ENCODE results near the gene GRIK3. TPM values are rescaled to one million over a fixed set of nuclear protein-coding genes. Genes with fewer than 3 reads are reported as not detected.

GRIK3 gene
- total and polyA plus RNA-seq, 4 donors, result 0.03 to 0.08 (median 0.05) TPM; not detected in 1

- no peak for DNase-seq (ENCODE audit: low spot score)
These were observed 174.4 kb downstream of the GRIK3 start for GRCh38 chr1:36859926-36860325.

More at GRCh38 chr1:36859926-36860325, 174.4 kb downstream of the GRIK3 start:
- H3K27ac ChIP-seq (ENCODE audit: low read depth in 1 of 2, low read length in 2 of 2), result no peak overlapping the region
- peaks cover 0 to 6% (median under 1%) of the 10 kb centered on the region in 4 donors for H3K27me3 ChIP-seq (ENCODE audit: control insufficient read depth in 4 of 4, insufficient read depth in 4 of 4, low read length in 3 of 4)
- no peak overlapping the region for H3K4me3 ChIP-seq (ENCODE audit: low read depth in 1 of 3, low read length in 3 of 3)
- TF ChIP-seq, protein P1, sequence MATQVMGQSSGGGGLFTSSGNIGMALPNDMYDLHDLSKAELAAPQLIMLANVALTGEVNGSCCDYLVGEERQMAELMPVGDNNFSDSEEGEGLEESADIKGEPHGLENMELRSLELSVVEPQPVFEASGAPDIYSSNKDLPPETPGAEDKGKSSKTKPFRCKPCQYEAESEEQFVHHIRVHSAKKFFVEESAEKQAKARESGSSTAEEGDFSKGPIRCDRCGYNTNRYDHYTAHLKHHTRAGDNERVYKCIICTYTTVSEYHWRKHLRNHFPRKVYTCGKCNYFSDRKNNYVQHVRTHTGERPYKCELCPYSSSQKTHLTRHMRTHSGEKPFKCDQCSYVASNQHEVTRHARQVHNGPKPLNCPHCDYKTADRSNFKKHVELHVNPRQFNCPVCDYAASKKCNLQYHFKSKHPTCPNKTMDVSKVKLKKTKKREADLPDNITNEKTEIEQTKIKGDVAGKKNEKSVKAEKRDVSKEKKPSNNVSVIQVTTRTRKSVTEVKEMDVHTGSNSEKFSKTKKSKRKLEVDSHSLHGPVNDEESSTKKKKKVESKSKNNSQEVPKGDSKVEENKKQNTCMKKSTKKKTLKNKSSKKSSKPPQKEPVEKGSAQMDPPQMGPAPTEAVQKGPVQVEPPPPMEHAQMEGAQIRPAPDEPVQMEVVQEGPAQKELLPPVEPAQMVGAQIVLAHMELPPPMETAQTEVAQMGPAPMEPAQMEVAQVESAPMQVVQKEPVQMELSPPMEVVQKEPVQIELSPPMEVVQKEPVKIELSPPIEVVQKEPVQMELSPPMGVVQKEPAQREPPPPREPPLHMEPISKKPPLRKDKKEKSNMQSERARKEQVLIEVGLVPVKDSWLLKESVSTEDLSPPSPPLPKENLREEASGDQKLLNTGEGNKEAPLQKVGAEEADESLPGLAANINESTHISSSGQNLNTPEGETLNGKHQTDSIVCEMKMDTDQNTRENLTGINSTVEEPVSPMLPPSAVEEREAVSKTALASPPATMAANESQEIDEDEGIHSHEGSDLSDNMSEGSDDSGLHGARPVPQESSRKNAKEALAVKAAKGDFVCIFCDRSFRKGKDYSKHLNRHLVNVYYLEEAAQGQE (IDR thresholded peaks at IDR 0.05), result no peak
- TF ChIP-seq ZBTB33 (IDR thresholded peaks at IDR 0.05) (no peak), SP1 (IDR thresholded peaks at IDR 0.05) (no peak), YY1 (IDR thresholded peaks at IDR 0.05) (no peak), HNF4A (conservative IDR thresholded peaks at IDR 0.05) (no peak), FOXA1 (IDR thresholded peaks at IDR 0.05) (no peak), JUND (IDR thresholded peaks at IDR 0.05) (no peak), ATF3 (IDR thresholded peaks at IDR 0.05) (no peak), GABPA (IDR thresholded peaks at IDR 0.05 in 1 of 2, conservative IDR thresholded peaks at IDR 0.05 in 1 of 2) (no peak), RXRA (IDR thresholded peaks at IDR 0.05) (no peak), EGR1 (IDR thresholded peaks at IDR 0.05; ENCODE audit: low read depth in 2 of 2) (no peak), NR2F2 (IDR thresholded peaks at IDR 0.05) (no peak), FOXA2 (IDR thresholded peaks at IDR 0.05) (no peak)
- TF ChIP-seq, protein P2, sequence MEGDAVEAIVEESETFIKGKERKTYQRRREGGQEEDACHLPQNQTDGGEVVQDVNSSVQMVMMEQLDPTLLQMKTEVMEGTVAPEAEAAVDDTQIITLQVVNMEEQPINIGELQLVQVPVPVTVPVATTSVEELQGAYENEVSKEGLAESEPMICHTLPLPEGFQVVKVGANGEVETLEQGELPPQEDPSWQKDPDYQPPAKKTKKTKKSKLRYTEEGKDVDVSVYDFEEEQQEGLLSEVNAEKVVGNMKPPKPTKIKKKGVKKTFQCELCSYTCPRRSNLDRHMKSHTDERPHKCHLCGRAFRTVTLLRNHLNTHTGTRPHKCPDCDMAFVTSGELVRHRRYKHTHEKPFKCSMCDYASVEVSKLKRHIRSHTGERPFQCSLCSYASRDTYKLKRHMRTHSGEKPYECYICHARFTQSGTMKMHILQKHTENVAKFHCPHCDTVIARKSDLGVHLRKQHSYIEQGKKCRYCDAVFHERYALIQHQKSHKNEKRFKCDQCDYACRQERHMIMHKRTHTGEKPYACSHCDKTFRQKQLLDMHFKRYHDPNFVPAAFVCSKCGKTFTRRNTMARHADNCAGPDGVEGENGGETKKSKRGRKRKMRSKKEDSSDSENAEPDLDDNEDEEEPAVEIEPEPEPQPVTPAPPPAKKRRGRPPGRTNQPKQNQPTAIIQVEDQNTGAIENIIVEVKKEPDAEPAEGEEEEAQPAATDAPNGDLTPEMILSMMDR (IDR thresholded peaks at IDR 0.05; ENCODE audit: low read depth, low read length, missing input control), result no peak
- TF ChIP-seq, protein P3, sequence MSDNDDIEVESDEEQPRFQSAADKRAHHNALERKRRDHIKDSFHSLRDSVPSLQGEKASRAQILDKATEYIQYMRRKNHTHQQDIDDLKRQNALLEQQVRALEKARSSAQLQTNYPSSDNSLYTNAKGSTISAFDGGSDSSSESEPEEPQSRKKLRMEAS (IDR thresholded peaks at IDR 0.05), result no peak
- no peaks in the 10 kb centered on the region for H3K36me3 ChIP-seq (ENCODE audit: control insufficient read depth in 4 of 4, insufficient read depth in 3 of 4, low read depth in 1 of 4, low read length in 3 of 4)
- whole genome bisulfite sequencing, result 68% methylated on average over 10 of the region's 10 CpGs
- H3K4me1 ChIP-seq (ENCODE audit: control insufficient read depth in 4 of 4, insufficient read depth in 4 of 4, low read length in 3 of 4), result no peaks in the 10 kb centered on the region
- no peak overlapping the region for H3K9ac ChIP-seq (ENCODE audit: low read depth in 1 of 2, low read length in 2 of 2)
- H3K9me3 ChIP-seq (ENCODE audit: control insufficient read depth in 4 of 4, low read length in 3 of 4), result no peaks in the 10 kb centered on the region

Measured in liver (tissue), 9 donors.